Activated T-cell treated with anti-CD3 and anti-CD28 coated beads for 48 hours (primary cell): Measurements from ENCODE around the gene CALN1.

ENCODE experiments used
- DNase-seq: peaks from one replicate; pipeline ENCODE4 v3.0.0-alpha.2; 2020; ENCODE audit warnings: low read depth

Gene CALN1

GRCh38 chr7:72038022-72038732 lies 374.0 kb downstream of the CALN1 start:
- DNase-seq, result no peak

GRCh38 chr7:72037516-72037915 lies 374.6 kb downstream of the CALN1 start:
- no peak for DNase-seq

- no peak for DNase-seq
These were observed 376.9 kb downstream of the CALN1 start for GRCh38 chr7:72035266-72035665.

- no peak for DNase-seq
These were observed 379.2 kb downstream of the CALN1 start for GRCh38 chr7:72032934-72033333.

GRCh38 chr7:72030994-72031667 lies 381.0 kb downstream of the CALN1 start:
- DNase-seq, result no peak

GRCh38 chr7:72028267-72028666 lies 383.9 kb downstream of the CALN1 start:
- no peak for DNase-seq

GRCh38 chr7:72025381-72025960 lies 386.7 kb downstream of the CALN1 start:
- no peak for DNase-seq

- no peak for DNase-seq
These were observed 388.2 kb downstream of the CALN1 start for GRCh38 chr7:72023926-72024325.

- DNase-seq, result no peak
These were observed 390.4 kb downstream of the CALN1 start for GRCh38 chr7:72021716-72022115.

GRCh38 chr7:72020311-72020710 lies 391.8 kb downstream of the CALN1 start:
- no peak for DNase-seq

- no peak for DNase-seq
These were observed 392.7 kb downstream of the CALN1 start for GRCh38 chr7:72019436-72019835.

- no peak for DNase-seq
These were observed 394.4 kb downstream of the CALN1 start for GRCh38 chr7:72017756-72018155.

GRCh38 chr7:72016574-72016973 lies 395.6 kb downstream of the CALN1 start:
- no peak for DNase-seq

GRCh38 chr7:72015136-72015535 lies 397.0 kb downstream of the CALN1 start:
- DNase-seq, result no peak

- DNase-seq, result no peak
These were observed 405.1 kb downstream of the CALN1 start for GRCh38 chr7:72007018-72007417.

- no peak for DNase-seq
These were observed 408.9 kb downstream of the CALN1 start for GRCh38 chr7:72003236-72003635.

- no peak for DNase-seq
These were observed 416.0 kb downstream of the CALN1 start for GRCh38 chr7:71996141-71996540.

GRCh38 chr7:71995111-71995510 lies 417.0 kb downstream of the CALN1 start:
- DNase-seq, result no peak

GRCh38 chr7:71991586-71991985 lies 420.6 kb downstream of the CALN1 start:
- no peak for DNase-seq

GRCh38 chr7:71990138-71990462 lies 422.0 kb downstream of the CALN1 start:
- no peak for DNase-seq

- no peak for DNase-seq
These were observed 423.9 kb downstream of the CALN1 start for GRCh38 chr7:71988201-71988600.

GRCh38 chr7:71987200-71987767 lies 424.9 kb downstream of the CALN1 start:
- DNase-seq, result no peak

GRCh38 chr7:71984348-71984747 lies 427.8 kb downstream of the CALN1 start:
- no peak for DNase-seq
